Measurements from ENCODE around the gene GIMAP2. TPM values are rescaled to one million over a fixed set of nuclear protein-coding genes. Genes with fewer than 3 reads are reported as not detected.

The GIMAP2 gene
- polyA plus RNA-seq, 3 donors = 45.6 to 63.8 (median 47.0) TPM

DNA sequence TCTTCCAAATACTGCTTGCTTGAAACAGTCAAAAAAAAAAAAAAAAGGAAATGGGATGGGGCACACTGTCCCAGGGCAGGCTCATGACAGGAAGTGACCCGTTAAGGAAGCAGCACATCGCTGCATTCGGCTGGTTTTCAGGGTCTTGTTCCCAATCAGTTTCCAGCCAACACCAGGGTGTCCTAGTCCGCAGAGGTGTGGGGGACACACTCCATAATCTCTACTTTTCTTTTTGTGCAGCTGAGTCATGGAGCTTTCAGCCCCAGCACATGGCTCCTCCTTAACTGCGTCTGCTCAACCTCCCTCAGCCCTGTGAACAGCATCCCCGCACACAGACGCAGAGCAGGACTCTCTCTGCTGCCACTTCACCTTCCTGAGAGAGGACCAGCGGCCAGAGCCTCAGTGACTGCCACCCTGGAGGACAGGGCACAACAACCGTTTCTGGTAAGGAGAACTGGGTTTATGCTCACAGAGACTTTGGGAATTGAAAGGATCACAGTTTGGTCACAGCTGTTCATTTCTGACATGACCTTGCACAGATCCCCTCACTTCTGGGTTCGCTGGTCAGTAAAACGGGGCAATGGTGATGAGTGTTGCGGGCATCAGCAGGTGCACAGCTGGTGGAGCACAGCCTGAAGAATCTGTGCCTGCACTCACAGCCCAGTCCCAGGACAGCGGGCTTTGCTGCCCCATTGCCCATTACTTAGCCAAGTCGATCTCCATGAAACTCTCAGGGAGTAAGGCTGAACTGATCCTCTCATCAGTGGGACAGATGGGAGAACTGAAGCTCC lies 52.0 kb downstream of the GIMAP2 start, which contains the start of gene GIMAP5:
GIMAP5 (plus strand) TSS at position 154 of the 791 bp plus-strand sequence. CDS start 3,467 bp downstream, outside the sequence.
- Histone ChIP-seq H4K20me1 (ENCODE audit: insufficient read depth, low read length) (peaks cover 42% of the 10 kb centered on the region), H3K4me1 (ENCODE audit: control insufficient read depth in 1 of 2, insufficient read depth in 2 of 2, low read length in 2 of 2) (peaks cover 28 to 46% of the 10 kb centered on the region in 2 donors), H3K9ac (ENCODE audit: insufficient read depth, low read length, poor library complexity, severe bottlenecking) (peak within 1 kb of the TSS; percentile 69), H3K4me2 (replicated peaks; ENCODE audit: extremely low read depth, low read length, poor library complexity, severe bottlenecking) (peak within 1 kb of the TSS; percentile 88), H3K79me2 (ENCODE audit: insufficient read depth, low read length) (peaks cover 33% of the 10 kb centered on the region), H3K36me3 (replicated peaks in 1 of 2; ENCODE audit: control insufficient read depth in 1 of 2, insufficient read depth in 2 of 2, low read length in 2 of 2) (peaks cover 20 to 23% of the 10 kb centered on the region in 2 donors), H3K4me3 (replicated peaks in 1 of 3; ENCODE audit: low read depth in 2 of 3, low read length in 3 of 3) (peak within 1 kb of the TSS; percentile 64 to 92 (median 87)), H3K27ac (ENCODE audit: low read depth in 1 of 2, low read length in 2 of 2) (peak within 1 kb of the TSS; percentile 45 to 89), H3K27me3 (ENCODE audit: control insufficient read depth in 2 of 2, insufficient read depth in 2 of 2, low read length in 2 of 2) (no peaks in the 10 kb centered on the region), H2AFZ (ENCODE audit: insufficient read depth, low read depth, low read length, poor library complexity, severe bottlenecking) (peak within 1 kb of the TSS; percentile 75), H3K9me3 (replicated peaks in 1 of 2; ENCODE audit: control insufficient read depth in 1 of 2, insufficient read depth in 1 of 2, low read length in 2 of 2) (no peaks in the 10 kb centered on the region)
- WGBS (ENCODE audit: insufficient coverage) = 19% methylated on average over 12 of the region's 14 CpGs
- intact Hi-C loops (cut with micrococcal nuclease) = no loop called here
- Mint-ChIP-seq H3K4me3 (peak within 1 kb of the TSS; percentile 95 to 99), H3K27ac (peak within 1 kb of the TSS; percentile 85 to 93 (median 88)), H3K4me1 (peaks cover 61% of the 10 kb centered on the region), H3K27me3 (ENCODE audit: low read depth in 3 of 3) (peaks cover 0 to 2% (median 1%) of the 10 kb centered on the region in 3 donors), H3K9me3 (peaks cover 0 to 8% (median 3%) of the 10 kb centered on the region in 7 donors), H3K36me3 (peaks cover 25 to 28% of the 10 kb centered on the region in 2 donors)
- DNase-seq = peak in 2 of 3 donors; percentile 38 to 57
- TF ChIP-seq, protein P1, sequence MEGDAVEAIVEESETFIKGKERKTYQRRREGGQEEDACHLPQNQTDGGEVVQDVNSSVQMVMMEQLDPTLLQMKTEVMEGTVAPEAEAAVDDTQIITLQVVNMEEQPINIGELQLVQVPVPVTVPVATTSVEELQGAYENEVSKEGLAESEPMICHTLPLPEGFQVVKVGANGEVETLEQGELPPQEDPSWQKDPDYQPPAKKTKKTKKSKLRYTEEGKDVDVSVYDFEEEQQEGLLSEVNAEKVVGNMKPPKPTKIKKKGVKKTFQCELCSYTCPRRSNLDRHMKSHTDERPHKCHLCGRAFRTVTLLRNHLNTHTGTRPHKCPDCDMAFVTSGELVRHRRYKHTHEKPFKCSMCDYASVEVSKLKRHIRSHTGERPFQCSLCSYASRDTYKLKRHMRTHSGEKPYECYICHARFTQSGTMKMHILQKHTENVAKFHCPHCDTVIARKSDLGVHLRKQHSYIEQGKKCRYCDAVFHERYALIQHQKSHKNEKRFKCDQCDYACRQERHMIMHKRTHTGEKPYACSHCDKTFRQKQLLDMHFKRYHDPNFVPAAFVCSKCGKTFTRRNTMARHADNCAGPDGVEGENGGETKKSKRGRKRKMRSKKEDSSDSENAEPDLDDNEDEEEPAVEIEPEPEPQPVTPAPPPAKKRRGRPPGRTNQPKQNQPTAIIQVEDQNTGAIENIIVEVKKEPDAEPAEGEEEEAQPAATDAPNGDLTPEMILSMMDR (IDR thresholded peaks at IDR 0.05) = no peak

DNA sequence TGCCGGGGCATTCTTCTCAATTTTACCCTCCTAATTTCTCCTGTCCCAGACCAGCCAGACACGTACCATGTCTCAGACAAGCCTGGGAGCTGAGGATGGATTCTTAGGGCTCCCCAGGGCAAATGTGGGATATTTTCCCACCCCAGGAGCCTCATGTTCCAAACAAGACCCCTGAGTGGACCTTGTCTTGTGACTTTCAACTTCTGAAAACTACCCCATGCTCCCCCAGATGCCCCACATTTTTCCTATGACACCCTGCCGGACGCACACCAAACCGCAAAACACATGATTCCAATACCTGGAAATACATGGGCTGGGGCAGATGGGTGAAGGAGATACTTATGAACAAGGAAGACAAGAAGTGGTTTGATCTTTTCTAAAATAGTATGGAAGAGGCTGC lies 52.6 kb downstream of the GIMAP2 start:
- peaks cover 0 to 3% (median 2%) of the 10 kb centered on the region in 3 donors for H3K27me3 Mint-ChIP-seq (ENCODE audit: low read depth in 3 of 3)
- peaks cover 48% of the 10 kb centered on the region for H4K20me1 ChIP-seq (ENCODE audit: insufficient read depth, low read length)
- WGBS (ENCODE audit: insufficient coverage) = 65% methylated on average over 2 of the region's 5 CpGs
- H3K4me1 Mint-ChIP-seq = peaks cover 68% of the 10 kb centered on the region
- peak overlapping the region; percentile 64 to 92 (median 87) for H3K4me3 ChIP-seq (replicated peaks in 1 of 3; ENCODE audit: low read depth in 2 of 3, low read length in 3 of 3)
- DNase-seq = no peak
- peak overlapping the region; percentile 69 for H3K9ac ChIP-seq (ENCODE audit: insufficient read depth, low read length, poor library complexity, severe bottlenecking)
- H3K9me3 ChIP-seq (replicated peaks in 1 of 2; ENCODE audit: control insufficient read depth in 1 of 2, insufficient read depth in 1 of 2, low read length in 2 of 2) = no peaks in the 10 kb centered on the region
- H3K36me3 Mint-ChIP-seq = peaks cover 32 to 34% of the 10 kb centered on the region in 2 donors
- peak overlapping the region; percentile 75 for H2AFZ ChIP-seq (ENCODE audit: insufficient read depth, low read depth, low read length, poor library complexity, severe bottlenecking)
- H3K79me2 ChIP-seq (ENCODE audit: insufficient read depth, low read length) = peaks cover 33% of the 10 kb centered on the region
- H3K4me2 ChIP-seq (replicated peaks; ENCODE audit: extremely low read depth, low read length, poor library complexity, severe bottlenecking) = peak overlapping the region; percentile 88
- peak overlapping the region; percentile 45 to 89 for H3K27ac ChIP-seq (ENCODE audit: low read depth in 1 of 2, low read length in 2 of 2)
- intact Hi-C loops (cut with micrococcal nuclease) = no loop called here
- H3K9me3 Mint-ChIP-seq = peaks cover 0 to 8% (median 3%) of the 10 kb centered on the region in 7 donors
- peaks cover 26 to 29% of the 10 kb centered on the region in 2 donors for H3K36me3 ChIP-seq (replicated peaks in 1 of 2; ENCODE audit: control insufficient read depth in 1 of 2, insufficient read depth in 2 of 2, low read length in 2 of 2)
- H3K4me1 ChIP-seq (ENCODE audit: control insufficient read depth in 1 of 2, insufficient read depth in 2 of 2, low read length in 2 of 2) = peaks cover 29 to 46% of the 10 kb centered on the region in 2 donors
- H3K4me3 Mint-ChIP-seq = peak overlapping the region; percentile 95 to 99
- peak overlapping the region in 6 of 7 donors; percentile 65 to 93 (median 87) for H3K27ac Mint-ChIP-seq
- TF ChIP-seq, protein P1 (IDR thresholded peaks at IDR 0.05) = no peak
- H3K27me3 ChIP-seq (ENCODE audit: control insufficient read depth in 2 of 2, insufficient read depth in 2 of 2, low read length in 2 of 2) = no peaks in the 10 kb centered on the region

Data from CD14-positive monocyte (primary cell).